NCI-H1092 (cell line): ENCODE results near the gene SUPT6H.
"Not testable (repeated sequence)": the region's sequence is repeated elsewhere in the genome, so short reads cannot be mapped to it uniquely, and the experiment has no call there.

Experiments used
- DNase-seq: peaks from one replicate; lab custom pipeline; 2025; lab: John Stamatoyannopoulos, UW

Gene SUPT6H

GRCh38 chr17:28719021-28719433 is 57.0 kb downstream of the SUPT6H start:
- no peak for DNase-seq

GRCh38 chr17:28720247-28720996 is 58.4 kb downstream of the SUPT6H start:
- no peak for DNase-seq

- DNase-seq = not testable (repeated sequence)
These were observed 59.0 kb downstream of the SUPT6H start for GRCh38 chr17:28720997-28721329.

GRCh38 chr17:28722417-28723158 is 60.6 kb downstream of the SUPT6H start:
- no peak for DNase-seq

- DNase-seq = no peak
These were observed 61.3 kb downstream of the SUPT6H start for GRCh38 chr17:28723159-28723835.

GRCh38 chr17:28723836-28724499 is 62.0 kb downstream of the SUPT6H start:
- DNase-seq = not testable (repeated sequence)

- DNase-seq = no peak
These were observed 62.6 kb downstream of the SUPT6H start for GRCh38 chr17:28724500-28725165.

- DNase-seq = no peak
These were observed 63.2 kb downstream of the SUPT6H start for GRCh38 chr17:28725166-28725659.

GRCh38 chr17:28725660-28726225 is 63.7 kb downstream of the SUPT6H start:
- DNase-seq = peak; percentile 70

GRCh38 chr17:28726226-28726626 is 64.2 kb downstream of the SUPT6H start, which contains the start of gene TLCD1:
Gene TLCD1 (minus strand): TSS chr17:28726233. CDS start chr17:28726097, 136 bp downstream.
- DNase-seq = peak; percentile 56

GRCh38 chr17:28726627-28727491 is 64.9 kb downstream of the SUPT6H start:
- peak; percentile 83 for DNase-seq

- DNase-seq = peak; percentile 81
These were observed 66.6 kb downstream of the SUPT6H start, which contains the start of gene NEK8 for GRCh38 chr17:28728364-28729200. Gene NEK8 (plus strand): TSS chr17:28728788. CDS start chr17:28728814, 26 bp downstream.

GRCh38 chr17:28729950-28730330 is 67.9 kb downstream of the SUPT6H start:
- DNase-seq = no peak

GRCh38 chr17:28733346-28733745 is 71.3 kb downstream of the SUPT6H start:
- DNase-seq = no peak

GRCh38 chr17:28734712-28735241 is 72.8 kb downstream of the SUPT6H start:
- no peak for DNase-seq

- DNase-seq = no peak
These were observed 73.3 kb downstream of the SUPT6H start for GRCh38 chr17:28735242-28735722.

GRCh38 chr17:28735913-28736769 is 74.1 kb downstream of the SUPT6H start:
- DNase-seq = not testable (repeated sequence)

- DNase-seq = no peak
These were observed 75.3 kb downstream of the SUPT6H start for GRCh38 chr17:28737316-28737715.
